ENCODE measurements around the gene CCRL2. TPM values are rescaled to one million over a fixed set of nuclear protein-coding genes. Genes with fewer than 3 reads are reported as not detected.
"Not testable (repeated sequence)": the region's sequence is repeated elsewhere in the genome, so short reads cannot be mapped to it uniquely, and the experiment has no call there.

CCRL2 gene
- polyA plus RNA-seq, 1 experiment = not detected

DNA sequence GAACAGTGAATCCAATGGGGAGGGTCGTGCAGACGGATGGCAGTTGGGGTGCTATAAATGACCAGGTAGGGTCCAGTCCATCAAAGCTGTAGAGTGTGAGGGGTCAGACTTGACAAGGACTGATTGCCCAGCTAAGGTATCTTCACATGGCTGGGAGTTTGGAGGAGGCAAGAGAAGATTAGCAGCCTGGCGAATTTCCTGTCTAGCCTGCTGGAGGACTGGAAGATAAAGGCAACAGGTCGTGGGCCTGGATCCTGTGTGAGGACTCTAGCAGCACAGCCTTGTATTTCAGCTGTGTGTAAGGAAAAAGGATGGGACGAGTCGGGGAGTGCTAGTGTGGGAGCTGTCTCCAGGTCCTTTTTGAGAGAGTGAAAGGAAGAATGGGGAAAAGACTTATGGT, 17.8 kb upstream of the CCRL2 start:
- POLR2A ChIA-PET = no interaction called here
- TF ChIP-seq, protein P1, sequence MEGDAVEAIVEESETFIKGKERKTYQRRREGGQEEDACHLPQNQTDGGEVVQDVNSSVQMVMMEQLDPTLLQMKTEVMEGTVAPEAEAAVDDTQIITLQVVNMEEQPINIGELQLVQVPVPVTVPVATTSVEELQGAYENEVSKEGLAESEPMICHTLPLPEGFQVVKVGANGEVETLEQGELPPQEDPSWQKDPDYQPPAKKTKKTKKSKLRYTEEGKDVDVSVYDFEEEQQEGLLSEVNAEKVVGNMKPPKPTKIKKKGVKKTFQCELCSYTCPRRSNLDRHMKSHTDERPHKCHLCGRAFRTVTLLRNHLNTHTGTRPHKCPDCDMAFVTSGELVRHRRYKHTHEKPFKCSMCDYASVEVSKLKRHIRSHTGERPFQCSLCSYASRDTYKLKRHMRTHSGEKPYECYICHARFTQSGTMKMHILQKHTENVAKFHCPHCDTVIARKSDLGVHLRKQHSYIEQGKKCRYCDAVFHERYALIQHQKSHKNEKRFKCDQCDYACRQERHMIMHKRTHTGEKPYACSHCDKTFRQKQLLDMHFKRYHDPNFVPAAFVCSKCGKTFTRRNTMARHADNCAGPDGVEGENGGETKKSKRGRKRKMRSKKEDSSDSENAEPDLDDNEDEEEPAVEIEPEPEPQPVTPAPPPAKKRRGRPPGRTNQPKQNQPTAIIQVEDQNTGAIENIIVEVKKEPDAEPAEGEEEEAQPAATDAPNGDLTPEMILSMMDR (IDR thresholded peaks at IDR 0.05; ENCODE audit: insufficient read depth, low read depth, low read length) = no peak
- Histone ChIP-seq H3K4me3 (ENCODE audit: low read depth, low read length) (no peak overlapping the region), H3K36me3 (ENCODE audit: control insufficient read depth, insufficient read depth, low read length) (no peaks in the 10 kb centered on the region), H3K27me3 (ENCODE audit: control insufficient read depth, insufficient read depth, low read length) (peaks cover 3% of the 10 kb centered on the region; the same call in 1 of the 2 replicates)
- no peak for DNase-seq (ENCODE audit: low read depth)
- CTCF ChIA-PET = interaction anchor here (1.2 to 1.3 kb wide), 2 partner anchors 9 to 11 kb away, joined by 4 to 6 read pairs; no protein-coding TSS in a partner anchor

GRCh38 chr3:46391526-46391925, 15.5 kb upstream of the CCRL2 start:
- H3K36me3 ChIP-seq (ENCODE audit: control insufficient read depth, insufficient read depth, low read length); DNase-seq (ENCODE audit: low read depth); H3K4me3 ChIP-seq (ENCODE audit: low read depth, low read length); H3K27me3 ChIP-seq (ENCODE audit: control insufficient read depth, insufficient read depth, low read length); POLR2A ChIA-PET; CTCF ChIA-PET: not testable (repeated sequence)

- H3K27me3 ChIP-seq (ENCODE audit: control insufficient read depth, insufficient read depth, low read length) = peaks cover 2% of the 10 kb centered on the region
- TF ChIP-seq, protein P1 (IDR thresholded peaks at IDR 0.05; ENCODE audit: insufficient read depth, low read depth, low read length) = no peak
- no peak for DNase-seq (ENCODE audit: low read depth)
- H3K36me3 ChIP-seq (ENCODE audit: control insufficient read depth, insufficient read depth, low read length) = no peaks in the 10 kb centered on the region
- POLR2A ChIA-PET = no interaction called here
- CTCF ChIA-PET = no interaction called here
- H3K4me3 ChIP-seq (ENCODE audit: low read depth, low read length) = no peak overlapping the region
Measured at GRCh38 chr3:46393011-46393410, 14.0 kb upstream of the CCRL2 start.

DNA sequence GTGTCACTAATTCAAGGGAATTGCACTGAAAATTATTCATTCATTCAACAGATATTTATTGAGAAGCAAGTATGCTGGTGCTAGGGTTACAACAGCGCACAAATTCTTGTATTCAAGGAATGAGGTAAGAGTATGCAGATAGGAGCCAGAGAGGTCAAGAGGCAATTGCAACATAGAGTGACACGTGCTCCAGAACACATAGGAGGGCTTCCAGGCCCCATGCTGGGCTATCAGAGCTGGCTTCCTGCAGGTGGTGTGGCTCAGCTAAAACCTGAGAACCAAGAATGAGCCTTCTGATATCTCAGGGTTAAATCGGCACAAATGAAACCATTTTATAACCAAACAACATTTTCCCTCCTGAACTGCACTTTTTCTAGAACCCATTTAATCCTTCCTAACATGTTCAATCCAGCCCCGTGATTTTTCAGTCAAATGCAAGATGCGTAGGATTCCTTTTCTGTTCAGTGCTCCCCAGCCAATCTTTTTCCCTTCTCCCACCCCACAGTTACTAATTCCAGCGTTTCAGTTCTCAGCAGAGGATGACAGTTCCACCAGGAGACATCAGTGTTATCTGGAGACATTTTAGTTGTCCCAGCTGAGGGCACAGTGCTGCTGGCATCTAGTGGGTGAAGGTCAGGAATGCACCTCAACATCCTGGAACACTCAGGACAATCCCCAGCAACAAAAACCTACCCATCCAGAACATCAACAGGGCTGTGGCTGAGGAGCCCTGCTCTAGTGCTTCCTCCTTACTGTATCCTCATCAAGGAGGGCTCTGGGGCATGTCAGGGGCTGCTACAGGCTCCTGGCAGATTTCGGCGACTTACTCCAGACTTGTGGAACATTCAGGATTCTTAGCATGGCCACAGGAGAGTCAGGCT, 13.3 kb upstream of the CCRL2 start:
- TF ChIP-seq, protein P1 (IDR thresholded peaks at IDR 0.05; ENCODE audit: insufficient read depth, low read depth, low read length) = no peak
- POLR2A ChIA-PET = no interaction called here
- no peak overlapping the region for H3K4me3 ChIP-seq (ENCODE audit: low read depth, low read length)
- DNase-seq (ENCODE audit: low read depth) = no peak
- H3K27me3 ChIP-seq (ENCODE audit: control insufficient read depth, insufficient read depth, low read length) = peaks cover 2% of the 10 kb centered on the region
- CTCF ChIA-PET = no interaction called here
- no peaks in the 10 kb centered on the region for H3K36me3 ChIP-seq (ENCODE audit: control insufficient read depth, insufficient read depth, low read length)

DNA sequence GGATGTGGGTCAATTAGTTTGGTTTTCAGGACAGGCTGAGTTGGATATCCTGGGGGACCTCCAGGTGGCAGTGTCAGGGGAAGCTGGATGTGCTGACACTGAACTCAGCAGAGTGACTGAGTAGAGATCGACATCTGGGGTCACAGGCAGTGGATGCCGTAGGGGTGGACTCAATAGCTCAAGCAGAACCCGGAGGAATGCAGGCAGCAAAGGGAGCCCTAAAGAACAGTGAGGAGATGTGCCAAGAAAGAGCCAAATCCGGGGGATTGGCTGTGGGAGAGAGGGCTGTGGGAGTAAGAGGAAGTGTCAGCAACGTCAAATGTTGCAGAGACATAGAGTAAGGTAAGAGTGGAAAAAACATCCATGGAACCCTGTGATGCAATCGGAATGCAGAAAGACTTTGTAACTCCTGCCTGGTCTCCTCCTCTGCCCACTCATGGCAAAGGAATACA, 11.8 kb upstream of the CCRL2 start:
- ChIA-PET CTCF (interaction anchor here (0.8 kb wide), 1 partner anchor 14 kb away, joined by 3 read pairs; no protein-coding TSS in a partner anchor), POLR2A (no interaction called here)
- TF ChIP-seq, protein P1 (IDR thresholded peaks at IDR 0.05; ENCODE audit: insufficient read depth, low read depth, low read length) = no peak
- Histone ChIP-seq H3K27me3 (ENCODE audit: control insufficient read depth, insufficient read depth, low read length) (peaks cover 2% of the 10 kb centered on the region), H3K36me3 (ENCODE audit: control insufficient read depth, insufficient read depth, low read length) (no peaks in the 10 kb centered on the region), H3K4me3 (ENCODE audit: low read depth, low read length) (no peak overlapping the region)
- no peak for DNase-seq (ENCODE audit: low read depth)

Data from BJ (cell line).